Esophagus squamous epithelium (tissue), 4 donors: Measurements from ENCODE around the gene HAUS1.

Experiments used
- POLR2A ChIP-seq, 4 donors: fragments of 450-650 bp; IDR thresholded peaks; one replicate each; pipeline ENCODE4 v1.6.1; 2017; ENCODE audit warnings: antibody characterized with exemption in 4 of 4, mild to moderate bottlenecking in 4 of 4, moderate library complexity in 3 of 4
- TF ChIP-seq, protein P1 (sequence below), 6 experiments: fragments of 450-650 bp in 4 of 6; fragments of 200-600 bp in 2 of 6; sonication (generic) in 2 of 6; IDR thresholded peaks; one replicate each; pipeline ENCODE4 v1.5.1; 2016 to 2019; ENCODE audit warnings: antibody characterized with exemption in 6 of 6, mild to moderate bottlenecking in 4 of 6, moderate library complexity in 4 of 6

DNA sequence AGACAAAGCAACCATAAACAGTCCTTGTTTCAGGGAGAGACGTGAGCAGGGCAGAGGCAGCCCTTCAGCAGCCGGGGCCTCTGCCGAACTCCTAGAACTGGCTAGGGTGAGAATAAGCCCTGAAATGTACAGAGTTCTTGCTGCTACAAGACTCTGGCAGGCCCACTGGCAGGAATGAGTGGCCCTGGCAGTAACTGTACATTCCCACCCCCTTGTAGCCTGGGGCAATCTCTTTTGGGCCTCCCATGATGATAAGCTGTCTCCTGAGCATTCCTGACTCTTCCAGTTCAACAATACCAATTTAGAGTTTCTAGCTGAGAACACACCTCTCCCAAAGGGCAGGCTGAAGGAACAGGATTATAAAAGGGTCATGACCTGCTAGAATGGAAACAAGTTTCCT lies 54.3 kb downstream of the HAUS1 start:
- TF ChIP-seq, protein P1, sequence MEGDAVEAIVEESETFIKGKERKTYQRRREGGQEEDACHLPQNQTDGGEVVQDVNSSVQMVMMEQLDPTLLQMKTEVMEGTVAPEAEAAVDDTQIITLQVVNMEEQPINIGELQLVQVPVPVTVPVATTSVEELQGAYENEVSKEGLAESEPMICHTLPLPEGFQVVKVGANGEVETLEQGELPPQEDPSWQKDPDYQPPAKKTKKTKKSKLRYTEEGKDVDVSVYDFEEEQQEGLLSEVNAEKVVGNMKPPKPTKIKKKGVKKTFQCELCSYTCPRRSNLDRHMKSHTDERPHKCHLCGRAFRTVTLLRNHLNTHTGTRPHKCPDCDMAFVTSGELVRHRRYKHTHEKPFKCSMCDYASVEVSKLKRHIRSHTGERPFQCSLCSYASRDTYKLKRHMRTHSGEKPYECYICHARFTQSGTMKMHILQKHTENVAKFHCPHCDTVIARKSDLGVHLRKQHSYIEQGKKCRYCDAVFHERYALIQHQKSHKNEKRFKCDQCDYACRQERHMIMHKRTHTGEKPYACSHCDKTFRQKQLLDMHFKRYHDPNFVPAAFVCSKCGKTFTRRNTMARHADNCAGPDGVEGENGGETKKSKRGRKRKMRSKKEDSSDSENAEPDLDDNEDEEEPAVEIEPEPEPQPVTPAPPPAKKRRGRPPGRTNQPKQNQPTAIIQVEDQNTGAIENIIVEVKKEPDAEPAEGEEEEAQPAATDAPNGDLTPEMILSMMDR (IDR thresholded peaks at IDR 0.05): no peak
- no peak for TF ChIP-seq POLR2A (IDR thresholded peaks at IDR 0.05)
